Fibroblast of lung (primary cell): Measurements from ENCODE around the gene CRNN. TPM values are rescaled to one million over a fixed set of nuclear protein-coding genes. Genes with fewer than 3 reads are reported as not detected.

Experiments
- DNase-seq, 2 donors: peaks; one replicate each; pipeline versions ENCODE4 v3.0.0 to v3.0.0-alpha.2; 2010; ENCODE audit warnings: low read depth in 2 of 2
- H2AFZ ChIP-seq: 2 replicates; pipeline ENCODE4 v1.5.1; 2012; ENCODE audit warnings: low read length, control low read depth, inconsistent platforms
- H3K27ac ChIP-seq: 2 replicates; pipeline ENCODE4 v1.5.1; 2011; ENCODE audit warnings: low read length, control low read depth; ENCODE audit not compliant: insufficient read depth
- H3K27me3 ChIP-seq: 2 replicates; pipeline ENCODE4 v1.5.1; 2011; ENCODE audit warnings: mild to moderate bottlenecking, low read length; ENCODE audit not compliant: control insufficient read depth, insufficient read depth
- H3K36me3 ChIP-seq: 2 replicates; pipeline ENCODE4 v1.5.1; 2011; ENCODE audit warnings: low read length; ENCODE audit not compliant: control insufficient read depth, insufficient read depth
- H3K4me1 ChIP-seq: 2 replicates; pipeline ENCODE4 v1.5.1; 2011; ENCODE audit warnings: low read length; ENCODE audit not compliant: control insufficient read depth, insufficient read depth; ENCODE audit errors: extremely low read depth
- H3K4me2 ChIP-seq: 2 replicates; pipeline ENCODE4 v1.5.1; 2011; ENCODE audit warnings: low read length, control low read depth; ENCODE audit not compliant: insufficient read depth; ENCODE audit errors: extremely low read depth
- H3K4me3 ChIP-seq, 4 experiments: fragments of 200-600 bp in 1 of 4; sonication (generic) in 1 of 4; replicated peaks in 1 of 4; 2 replicates each; pipeline ENCODE4 v1.5.1; 2011 to 2016; ENCODE audit warnings: low read length in 4 of 4, low read depth in 3 of 4, mild to moderate bottlenecking in 3 of 4, control low read depth in 2 of 4, inconsistent platforms in 1 of 4, mixed read lengths in 1 of 4; ENCODE audit not compliant: insufficient read depth in 1 of 4; ENCODE audit errors: control extremely low read depth in 1 of 4
- H3K79me2 ChIP-seq: 2 replicates; pipeline ENCODE4 v1.5.1; 2012; ENCODE audit warnings: mild to moderate bottlenecking, low read length, inconsistent platforms; ENCODE audit not compliant: control insufficient read depth, insufficient read depth
- H3K9ac ChIP-seq: 2 replicates; pipeline ENCODE4 v1.5.1; 2011; ENCODE audit warnings: mild to moderate bottlenecking, low read length, control low read depth; ENCODE audit not compliant: insufficient read depth
- H3K9me3 ChIP-seq: 2 replicates; pipeline ENCODE4 v1.5.1; 2012; ENCODE audit warnings: low read depth, low read length; ENCODE audit not compliant: control insufficient read depth, insufficient read depth
- H4K20me1 ChIP-seq: 2 replicates; pipeline ENCODE4 v1.5.1; 2011; ENCODE audit warnings: low read length; ENCODE audit not compliant: control insufficient read depth, insufficient read depth; ENCODE audit errors: extremely low read depth
- CTCF ChIP-seq, 2 donors: IDR thresholded peaks in 1 of 2; conservative IDR thresholded peaks in 1 of 2; 1 replicate in 1 of 2; 2 replicates in 1 of 2; pipeline ENCODE4 v1.5.1; 2011 to 2012; ENCODE audit warnings: low read length in 2 of 2, control low read depth in 1 of 2, inconsistent platforms in 1 of 2, low read depth in 1 of 2, mild to moderate bottlenecking in 1 of 2
- EZH2 ChIP-seq: IDR thresholded peaks from 2 replicates; pipeline ENCODE4 v1.5.1; 2012; ENCODE audit warnings: low read length, control low read depth, mild to moderate bottlenecking; ENCODE audit errors: missing control alignments
- polyA plus RNA-seq, 2 donors: library from polyadenylated mRNA; depleted of rRNA in 1 of 2; stranded (reverse) in 1 of 2; unstranded in 1 of 2; fragments of >200 nt; gene quantifications; 2 replicates each; pipeline ENCODE4 v1.2.1, GENCODE V29; 2011 to 2012; ENCODE audit warnings: missing spikeins in 1 of 2
- total RNA-seq: library from RNA; depleted of rRNA; stranded (reverse); fragments of >200 nt; gene quantifications from 2 replicates; pipeline ENCODE4 v1.2.1, GENCODE V29; 2014

The CRNN gene
- total and polyA plus RNA-seq, 2 donors (not counting 1 experiment from before 2014, with no cell fraction given), result not detected

- Histone ChIP-seq H4K20me1 (no peaks in the 10 kb centered on the region), H3K79me2 (no peaks in the 10 kb centered on the region), H3K4me3 (no peak within 1 kb of the TSS), H3K27me3 (no peaks in the 10 kb centered on the region), H3K36me3 (no peaks in the 10 kb centered on the region), H2AFZ (no peak within 1 kb of the TSS), H3K27ac (no peak within 1 kb of the TSS), H3K9ac (no peak within 1 kb of the TSS), H3K4me2 (no peak within 1 kb of the TSS), H3K9me3 (no peaks in the 10 kb centered on the region), H3K4me1 (no peaks in the 10 kb centered on the region)
- no peak for DNase-seq
- TF ChIP-seq EZH2 (no peak), CTCF (conservative IDR thresholded peaks at IDR 0.05 in 1 of 2, IDR thresholded peaks at IDR 0.05 in 1 of 2; ENCODE audit: low read depth in 1 of 2, low read length in 2 of 2) (no peak)
Measured at GRCh38 chr1:152359906-152360305, 54.2 kb downstream of the CRNN start, which contains the start of gene FLG2. TSS of gene FLG2 (minus strand) at chr1:152360006. CDS start at chr1:152358884, 1,122 bp downstream.

Other genes with a start within 250 kb of the CRNN start
- not detected in 2 replicates for gene HRNR, start 190.1 kb downstream of the CRNN start, total RNA-seq
- gene HRNR, start 190.1 kb downstream of the CRNN start, polyA plus RNA-seq, result not detected in 2 replicates
- under 0.01 TPM in 1 of 2 replicates, not detected in the other for gene FLG, start 89.0 kb downstream of the CRNN start, total RNA-seq
- not detected in 2 replicates for gene FLG, start 89.0 kb downstream of the CRNN start, polyA plus RNA-seq
- not detected in 2 replicates for gene FLG2, start 54.3 kb downstream of the CRNN start, total RNA-seq
- gene FLG2, start 54.3 kb downstream of the CRNN start, polyA plus RNA-seq, result not detected in 2 replicates
- not detected in 2 replicates for gene LCE5A, start 96.5 kb upstream of the CRNN start, total RNA-seq
- not detected in 2 replicates for gene LCE5A, start 96.5 kb upstream of the CRNN start, polyA plus RNA-seq
- not detected in 2 replicates for gene CRCT1, start 100.2 kb upstream of the CRNN start, total RNA-seq
- not detected in 2 replicates for gene CRCT1, start 100.2 kb upstream of the CRNN start, polyA plus RNA-seq
- not detected in 2 replicates for gene LCE3E, start 152.5 kb upstream of the CRNN start, total RNA-seq
- not detected in 2 replicates for gene LCE3E, start 152.5 kb upstream of the CRNN start, polyA plus RNA-seq
- not detected in 2 replicates for gene LCE3D, start 166.3 kb upstream of the CRNN start, total RNA-seq
- gene LCE3D, start 166.3 kb upstream of the CRNN start, polyA plus RNA-seq, result not detected in 2 replicates
- not detected in 2 replicates for gene LCE3C, start 186.0 kb upstream of the CRNN start, total RNA-seq
- gene LCE3C, start 186.0 kb upstream of the CRNN start, polyA plus RNA-seq, result not detected in 2 replicates
- gene LCE3B, start 199.5 kb upstream of the CRNN start, total RNA-seq, result not detected in 2 replicates
- gene LCE3B, start 199.5 kb upstream of the CRNN start, polyA plus RNA-seq, result not detected in 2 replicates
- not detected in 2 replicates for gene LCE3A, start 208.8 kb upstream of the CRNN start, total RNA-seq
- not detected in 2 replicates for gene LCE3A, start 208.8 kb upstream of the CRNN start, polyA plus RNA-seq
- gene LCE2D, start 249.1 kb upstream of the CRNN start, total RNA-seq, result not detected in 2 replicates
- not detected in 2 replicates for gene LCE2D, start 249.1 kb upstream of the CRNN start, polyA plus RNA-seq